Astrocyte (in vitro differentiated cells and primary cell): ENCODE measurements around the gene CYP2E1. TPM values are rescaled to one million over a fixed set of nuclear protein-coding genes. Genes with fewer than 3 reads are reported as not detected.

Experiments
- DNase-seq: peaks from one replicate; pipeline ENCODE4 v3.0.0-alpha.2; 2010; ENCODE audit warnings: low read depth
- FAIRE-seq: peaks from 2 replicates; lab custom pipeline; 2011; peaks lifted over from hg19 to GRCh38; lab: Jason Lieb, UNC
- H2AFZ ChIP-seq: 2 replicates; pipeline ENCODE4 v1.6.0; 2012; ENCODE audit warnings: low read depth, low read length, inconsistent platforms
- H3K27ac ChIP-seq: 2 replicates; pipeline ENCODE4 v1.5.1; 2011; ENCODE audit warnings: low read depth, low read length, inconsistent platforms
- H3K27me3 ChIP-seq: 2 replicates; pipeline ENCODE4 v1.6.0; 2011; ENCODE audit warnings: low read length, inconsistent platforms; ENCODE audit not compliant: insufficient read depth
- H3K36me3 ChIP-seq: 2 replicates; pipeline ENCODE4 v1.5.1; 2011; ENCODE audit warnings: low read length, inconsistent platforms; ENCODE audit not compliant: insufficient read depth
- H3K4me1 ChIP-seq: 2 replicates; pipeline ENCODE4 v1.5.1; 2011; ENCODE audit warnings: low read length, inconsistent platforms; ENCODE audit not compliant: insufficient read depth
- H3K4me2 ChIP-seq: 2 replicates; pipeline ENCODE4 v1.6.0; 2012; ENCODE audit warnings: low read length, inconsistent platforms
- H3K4me3 ChIP-seq: 2 replicates; pipeline ENCODE4 v1.5.1; 2011; ENCODE audit warnings: low read depth, mild to moderate bottlenecking, low read length, inconsistent platforms; ENCODE audit not compliant: insufficient read depth
- H3K79me2 ChIP-seq: 2 replicates; pipeline ENCODE4 v1.6.0; 2012; ENCODE audit warnings: mild to moderate bottlenecking, low read length, inconsistent platforms; ENCODE audit not compliant: insufficient read depth
- H3K9ac ChIP-seq: 2 replicates; pipeline ENCODE4 v1.6.0; 2012; ENCODE audit warnings: mild to moderate bottlenecking, low read length, inconsistent platforms
- H3K9me3 ChIP-seq: 2 replicates; pipeline ENCODE4 v1.5.1; 2012; ENCODE audit warnings: low read depth, mild to moderate bottlenecking, low read length, inconsistent platforms; ENCODE audit not compliant: insufficient read depth
- H4K20me1 ChIP-seq: 2 replicates; pipeline ENCODE4 v1.6.0; 2012; ENCODE audit warnings: low read length, inconsistent platforms; ENCODE audit not compliant: insufficient read depth
- H3K27ac Mint-ChIP-seq: one replicate; pipeline ENCODE4 v1.8.0; 2021; ENCODE audit warnings: mild to moderate bottlenecking, mixed read lengths; ENCODE audit not compliant: unreplicated experiment
- H3K27me3 Mint-ChIP-seq: one replicate; pipeline ENCODE4 v1.8.0; 2021; ENCODE audit warnings: low read depth, mixed read lengths; ENCODE audit not compliant: unreplicated experiment
- H3K36me3 Mint-ChIP-seq: one replicate; pipeline ENCODE4 v1.8.0; 2021; ENCODE audit warnings: low read depth, mixed read lengths; ENCODE audit not compliant: unreplicated experiment
- H3K4me1 Mint-ChIP-seq: one replicate; pipeline ENCODE4 v1.8.0; 2021; ENCODE audit warnings: low read depth, mixed read lengths; ENCODE audit not compliant: unreplicated experiment
- H3K4me3 Mint-ChIP-seq: one replicate; pipeline ENCODE4 v1.8.0; 2021; ENCODE audit warnings: mild to moderate bottlenecking, moderate library complexity, mixed read lengths; ENCODE audit not compliant: unreplicated experiment
- H3K9me3 Mint-ChIP-seq: one replicate; pipeline ENCODE4 v1.8.0; 2021; ENCODE audit warnings: mild to moderate bottlenecking, mixed read lengths; ENCODE audit not compliant: unreplicated experiment
- EZH2 ChIP-seq: IDR thresholded peaks from 2 replicates; pipeline ENCODE4 v1.6.1; 2012; ENCODE audit warnings: mild to moderate bottlenecking, low read length, inconsistent platforms; ENCODE audit not compliant: insufficient read depth
- total RNA-seq: library from RNA; stranded (reverse); gene quantifications from 2 replicates; pipeline ENCODE4 v1.2.1, GENCODE V29; 2021
- TF ChIP-seq, protein P1 (sequence below): IDR thresholded peaks from 2 replicates; pipeline ENCODE4 v1.5.1; 2011; ENCODE audit warnings: low read depth, mild to moderate bottlenecking, inconsistent platforms, low read length, moderate library complexity; ENCODE audit not compliant: insufficient read depth

CYP2E1 gene
- total RNA-seq, 1 donor from 2014 or later: 2.2 TPM

DNA sequence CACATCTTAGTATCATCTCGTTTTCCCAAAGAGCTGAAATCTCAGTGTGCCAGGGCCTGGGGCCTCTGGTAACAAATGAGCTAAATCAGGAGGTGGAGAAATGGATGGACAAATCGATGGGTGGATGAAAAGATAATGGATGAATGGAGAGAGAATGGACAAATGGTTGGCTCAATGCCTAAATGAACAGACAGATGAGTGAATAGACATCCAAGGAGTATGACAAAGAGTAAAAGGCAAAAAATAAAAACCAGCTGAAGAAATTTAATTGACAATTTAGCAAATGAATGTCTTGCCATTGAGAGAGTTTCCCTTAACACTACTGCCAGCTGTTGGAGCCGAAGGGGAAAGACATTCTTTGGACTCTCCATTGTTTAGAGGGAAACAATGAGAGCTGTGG, 30.2 kb downstream of the CYP2E1 start:
- H3K9ac ChIP-seq: no peak overlapping the region
- H3K79me2 ChIP-seq: no peaks in the 10 kb centered on the region
- Mint-ChIP-seq H3K4me1 (no peaks in the 10 kb centered on the region), H3K27ac (no peak overlapping the region), H3K36me3 (no peaks in the 10 kb centered on the region), H3K27me3 (peaks cover 18% of the 10 kb centered on the region), H3K4me3 (no peak overlapping the region), H3K9me3 (peaks cover 5% of the 10 kb centered on the region)
- no peaks in the 10 kb centered on the region for H3K9me3 ChIP-seq
- H3K4me1 ChIP-seq: no peaks in the 10 kb centered on the region
- no peak overlapping the region for H3K4me3 ChIP-seq
- no peak overlapping the region for H2AFZ ChIP-seq
- H3K27ac ChIP-seq: no peak overlapping the region
- no peak for DNase-seq
- no peak for TF ChIP-seq EZH2
- TF ChIP-seq, protein P1, sequence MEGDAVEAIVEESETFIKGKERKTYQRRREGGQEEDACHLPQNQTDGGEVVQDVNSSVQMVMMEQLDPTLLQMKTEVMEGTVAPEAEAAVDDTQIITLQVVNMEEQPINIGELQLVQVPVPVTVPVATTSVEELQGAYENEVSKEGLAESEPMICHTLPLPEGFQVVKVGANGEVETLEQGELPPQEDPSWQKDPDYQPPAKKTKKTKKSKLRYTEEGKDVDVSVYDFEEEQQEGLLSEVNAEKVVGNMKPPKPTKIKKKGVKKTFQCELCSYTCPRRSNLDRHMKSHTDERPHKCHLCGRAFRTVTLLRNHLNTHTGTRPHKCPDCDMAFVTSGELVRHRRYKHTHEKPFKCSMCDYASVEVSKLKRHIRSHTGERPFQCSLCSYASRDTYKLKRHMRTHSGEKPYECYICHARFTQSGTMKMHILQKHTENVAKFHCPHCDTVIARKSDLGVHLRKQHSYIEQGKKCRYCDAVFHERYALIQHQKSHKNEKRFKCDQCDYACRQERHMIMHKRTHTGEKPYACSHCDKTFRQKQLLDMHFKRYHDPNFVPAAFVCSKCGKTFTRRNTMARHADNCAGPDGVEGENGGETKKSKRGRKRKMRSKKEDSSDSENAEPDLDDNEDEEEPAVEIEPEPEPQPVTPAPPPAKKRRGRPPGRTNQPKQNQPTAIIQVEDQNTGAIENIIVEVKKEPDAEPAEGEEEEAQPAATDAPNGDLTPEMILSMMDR: no peak
- H3K4me2 ChIP-seq: no peak overlapping the region
- no peaks in the 10 kb centered on the region for H3K36me3 ChIP-seq
- FAIRE-seq: no peak
- H4K20me1 ChIP-seq: no peaks in the 10 kb centered on the region
- no peaks in the 10 kb centered on the region for H3K27me3 ChIP-seq

DNA sequence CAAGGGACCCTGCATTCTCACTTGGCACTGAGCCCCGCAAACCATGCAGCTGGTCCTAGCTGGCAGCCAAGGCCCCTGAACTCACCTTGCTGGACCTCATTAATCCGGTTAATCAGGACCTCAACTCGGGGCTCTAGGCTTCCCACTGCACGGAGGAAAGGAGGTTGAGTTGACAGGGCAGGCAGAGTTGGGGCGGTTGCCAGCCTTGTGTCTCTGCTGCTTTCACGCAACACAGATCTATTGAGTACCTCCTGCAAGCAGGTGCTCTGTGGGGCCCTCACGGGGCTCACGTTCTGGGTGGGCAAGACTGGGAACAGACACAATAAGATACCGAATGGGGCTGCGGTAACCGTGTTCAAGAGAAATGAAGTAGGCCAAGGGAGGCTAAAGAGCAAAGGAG, 32.1 kb downstream of the CYP2E1 start:
- DNase-seq (no peak), FAIRE-seq (no peak)
- Histone ChIP-seq H3K27me3 (no peaks in the 10 kb centered on the region), H3K36me3 (no peaks in the 10 kb centered on the region), H4K20me1 (no peaks in the 10 kb centered on the region), H3K27ac (no peak overlapping the region), H3K4me2 (no peak overlapping the region), H3K4me3 (no peak overlapping the region), H3K9ac (no peak overlapping the region), H3K4me1 (no peaks in the 10 kb centered on the region), H2AFZ (no peak overlapping the region), H3K9me3 (no peaks in the 10 kb centered on the region), H3K79me2 (no peaks in the 10 kb centered on the region)
- H3K4me1 Mint-ChIP-seq: no peaks in the 10 kb centered on the region
- H3K27ac Mint-ChIP-seq: no peak overlapping the region
- H3K36me3 Mint-ChIP-seq: no peaks in the 10 kb centered on the region
- peaks cover 16% of the 10 kb centered on the region for H3K27me3 Mint-ChIP-seq
- TF ChIP-seq, protein P1: no peak
- no peak for TF ChIP-seq EZH2
- peaks cover 8% of the 10 kb centered on the region for H3K9me3 Mint-ChIP-seq
- no peak overlapping the region for H3K4me3 Mint-ChIP-seq

GRCh38 chr10:133564816-133565215, 37.7 kb downstream of the CYP2E1 start:
- Histone ChIP-seq H3K79me2 (no peaks in the 10 kb centered on the region), H4K20me1 (no peaks in the 10 kb centered on the region), H3K27ac (no peak overlapping the region), H3K4me3 (no peak overlapping the region), H2AFZ (no peak overlapping the region), H3K9me3 (peaks cover 4% of the 10 kb centered on the region), H3K27me3 (no peaks in the 10 kb centered on the region), H3K9ac (no peak overlapping the region), H3K36me3 (no peaks in the 10 kb centered on the region), H3K4me1 (no peaks in the 10 kb centered on the region), H3K4me2 (no peak overlapping the region)
- no peak for FAIRE-seq
- DNase-seq: no peak
- Mint-ChIP-seq H3K4me1 (no peaks in the 10 kb centered on the region), H3K36me3 (no peaks in the 10 kb centered on the region), H3K9me3 (peaks cover 3% of the 10 kb centered on the region), H3K27me3 (peaks cover 16% of the 10 kb centered on the region), H3K27ac (no peak overlapping the region), H3K4me3 (no peak overlapping the region)
- TF ChIP-seq, protein P1: no peak
- no peak for TF ChIP-seq EZH2
